Prostate gland (tissue), 2 donors: ENCODE data around the gene HTR6. TPM values are rescaled to one million over a fixed set of nuclear protein-coding genes. Genes with fewer than 3 reads are reported as not detected.
A peak's percentile ranks its signal among the peaks of the same experiment; 100 is the strongest.

Experiments used
- DNase-seq: peaks from one replicate; pipeline ENCODE4 v3.0.0-alpha.2; 2019; ENCODE audit warnings: low spot score
- H3K27ac ChIP-seq, 2 donors: fragments of 200-600 bp; sonication (generic); 2 replicates each; pipeline ENCODE4 v1.5.1; 2017 to 2019
- H3K27me3 ChIP-seq: fragments of 200-600 bp; sonication (generic); replicated peaks from 2 replicates; pipeline ENCODE4 v1.5.1; 2019; ENCODE audit not compliant: insufficient read depth
- H3K36me3 ChIP-seq, 2 donors: fragments of 200-600 bp; sonication (generic); 1 replicate in 1 of 2; 2 replicates in 1 of 2; pipeline versions ENCODE4 v1.5.1 to v1.8.1; 2017 to 2019
- H3K4me1 ChIP-seq: fragments of 200-600 bp; sonication (generic); replicated peaks from 2 replicates; pipeline ENCODE4 v1.5.1; 2019
- H3K4me3 ChIP-seq, 2 donors: fragments of 200-600 bp; sonication (generic); 2 replicates each; pipeline ENCODE4 v1.5.1; 2017 to 2019
- H3K9me3 ChIP-seq: fragments of 200-600 bp; sonication (generic); 2 replicates; pipeline ENCODE4 v1.5.1; 2017
- CTCF ChIP-seq, 4 experiments: fragments of 200-600 bp in 2 of 4; fragments of 450-650 bp in 2 of 4; sonication (generic) in 2 of 4; IDR thresholded peaks; 1 replicate in 3 of 4; 2 replicates in 1 of 4; pipeline ENCODE4 v1.5.1; 2016 to 2019; ENCODE audit warnings: antibody characterized with exemption in 4 of 4, mild to moderate bottlenecking in 2 of 4, moderate library complexity in 2 of 4
- POLR2A ChIP-seq: fragments of 450-650 bp; IDR thresholded peaks from one replicate; pipeline ENCODE4 v1.6.1; 2016; ENCODE audit warnings: antibody characterized with exemption, mild to moderate bottlenecking
- POLR2AphosphoS5 ChIP-seq: sonication (generic); formaldehyde crosslinking; IDR thresholded peaks from one replicate; pipeline ENCODE4 v1.6.1; 2017; ENCODE audit warnings: antibody characterized with exemption
- WGBS: methylation state at CpG from one replicate; pipeline ENCODE4 v1.1.5; 2018; 5-methylcytosine and 5-hydroxymethylcytosine counted together
- intact Hi-C: fragments of 100-400 bp; cut with DNase I; formaldehyde crosslinking; loops from one replicate; pipeline ENCODE4 v1.14.2; 2022
- total RNA-seq, 2 donors: library from RNA; depleted of rRNA; stranded (reverse); fragments of >200 nt; gene quantifications; one replicate each; pipeline ENCODE4 v1.1.0, GENCODE V29; 2016

The HTR6 gene
- total RNA-seq, 2 donors from 2014 or later: not detected

- peaks cover 0 to 3% of the 10 kb centered on the region in 2 donors for H3K36me3 ChIP-seq
- DNase-seq: peak; percentile 71
- no peaks in the 10 kb centered on the region for H3K27me3 ChIP-seq
- peak; percentile 73 to 94 (median 85) for TF ChIP-seq CTCF (IDR thresholded peaks at IDR 0.05)
- TF ChIP-seq POLR2A: no peak
- peak; percentile 57 for TF ChIP-seq POLR2AphosphoS5
- peak overlapping the region; percentile 73 to 81 for H3K27ac ChIP-seq
- H3K9me3 ChIP-seq: no peaks in the 10 kb centered on the region
- 14% methylated on average over 19 of the region's 19 CpGs for WGBS
- peaks cover 6% of the 10 kb centered on the region for H3K4me1 ChIP-seq
- H3K4me3 ChIP-seq: no peak overlapping the region
- intact Hi-C loops: loop anchor here (5.0 kb wide), 1 partner anchor 42 kb away; the partner anchor contains the start of gene HTR6
Measured at GRCh38 chr1:19704247-19705113, 39.8 kb downstream of the HTR6 start.

GRCh38 chr1:19705464-19705863, 40.8 kb downstream of the HTR6 start:
- Histone ChIP-seq H3K4me3 (no peak overlapping the region), H3K9me3 (no peaks in the 10 kb centered on the region), H3K36me3 (no peaks in the 10 kb centered on the region), H3K27me3 (no peaks in the 10 kb centered on the region), H3K4me1 (peaks cover 6% of the 10 kb centered on the region), H3K27ac (no peak overlapping the region)
- no peak for DNase-seq
- TF ChIP-seq POLR2A (no peak), POLR2AphosphoS5 (no peak), CTCF (IDR thresholded peaks at IDR 0.05) (no peak)
- intact Hi-C loops: no loop called here
- 86% methylated on average over 4 of the region's 4 CpGs for WGBS

- TF ChIP-seq POLR2A (no peak), CTCF (IDR thresholded peaks at IDR 0.05) (no peak), POLR2AphosphoS5 (no peak)
- 87% methylated on average over 4 of the region's 4 CpGs for WGBS
- intact Hi-C loops: no loop called here
Measured at GRCh38 chr1:19706136-19706535, 41.5 kb downstream of the HTR6 start.

GRCh38 chr1:19708567-19709110, 44.0 kb downstream of the HTR6 start:
- Histone ChIP-seq H3K4me1 (peaks cover 6% of the 10 kb centered on the region), H3K4me3 (no peak overlapping the region), H3K27me3 (no peaks in the 10 kb centered on the region), H3K9me3 (no peaks in the 10 kb centered on the region), H3K27ac (no peak overlapping the region), H3K36me3 (no peaks in the 10 kb centered on the region)
- TF ChIP-seq POLR2AphosphoS5 (no peak), POLR2A (no peak), CTCF (IDR thresholded peaks at IDR 0.05) (no peak)
- 91% methylated on average over 8 of the region's 8 CpGs for WGBS
- no peak for DNase-seq
- intact Hi-C loops: no loop called here

More at GRCh38 chr1:19706136-19706535, 41.5 kb downstream of the HTR6 start:
- Histone ChIP-seq H3K4me3 (no peak overlapping the region), H3K36me3 (no peaks in the 10 kb centered on the region), H3K9me3 (no peaks in the 10 kb centered on the region), H3K4me1 (peaks cover 6% of the 10 kb centered on the region), H3K27ac (no peak overlapping the region), H3K27me3 (no peaks in the 10 kb centered on the region)
- DNase-seq: no peak
